ENCODE data around the gene DCANP1.

The DCANP1 gene

GRCh38 chr5:135440916-135441315 lies 6.2 kb downstream of the DCANP1 start:
- no peak for DNase-seq

DNA sequence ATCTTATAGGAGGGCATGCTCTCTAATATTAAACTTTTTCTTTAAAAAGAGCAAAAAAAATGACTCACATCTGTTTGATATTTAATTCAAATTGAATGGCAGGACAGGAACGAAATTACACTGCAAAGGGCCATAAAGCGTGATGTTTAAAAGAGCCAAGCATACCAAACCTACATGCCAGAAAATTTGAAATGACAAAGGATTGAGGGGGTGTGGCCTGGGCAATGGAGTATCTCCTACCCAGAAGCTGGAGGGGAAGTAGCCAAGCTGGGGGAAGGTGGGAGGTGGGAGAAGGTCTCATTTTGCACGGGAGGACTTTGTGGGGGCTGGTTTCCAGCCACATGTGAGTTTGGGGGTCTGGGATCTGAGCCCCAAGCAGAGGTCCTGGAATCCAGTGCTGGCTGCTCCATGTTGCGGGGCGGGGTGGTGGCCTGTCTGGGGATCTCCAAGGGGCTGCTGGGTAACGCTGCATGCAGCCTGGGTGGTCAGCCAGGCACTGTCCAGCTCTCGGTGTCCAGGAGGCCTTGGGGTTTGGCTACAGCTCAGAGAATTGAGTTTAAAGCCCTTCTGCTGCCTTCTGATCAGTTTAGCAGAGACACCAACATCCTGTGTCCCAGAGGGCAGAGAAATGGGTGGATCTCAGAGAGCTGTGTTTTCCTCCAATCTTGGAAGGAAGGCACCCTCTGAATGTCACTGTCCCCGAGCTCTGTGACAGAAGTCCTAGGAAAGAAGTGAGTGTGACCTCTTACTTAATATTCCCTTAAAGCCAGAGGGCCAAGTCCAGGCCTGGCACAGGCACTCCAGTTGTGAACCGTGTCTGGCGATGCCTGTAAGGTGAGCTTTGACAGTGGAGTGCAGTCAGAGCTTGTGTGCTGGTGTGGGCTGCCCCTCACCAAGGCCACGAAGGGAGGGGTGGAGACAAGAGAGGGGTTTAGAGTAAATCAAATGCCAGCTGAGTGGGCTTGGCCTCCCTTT lies 7.6 kb downstream of the DCANP1 start:
- DNase-seq, result no peak

DNA sequence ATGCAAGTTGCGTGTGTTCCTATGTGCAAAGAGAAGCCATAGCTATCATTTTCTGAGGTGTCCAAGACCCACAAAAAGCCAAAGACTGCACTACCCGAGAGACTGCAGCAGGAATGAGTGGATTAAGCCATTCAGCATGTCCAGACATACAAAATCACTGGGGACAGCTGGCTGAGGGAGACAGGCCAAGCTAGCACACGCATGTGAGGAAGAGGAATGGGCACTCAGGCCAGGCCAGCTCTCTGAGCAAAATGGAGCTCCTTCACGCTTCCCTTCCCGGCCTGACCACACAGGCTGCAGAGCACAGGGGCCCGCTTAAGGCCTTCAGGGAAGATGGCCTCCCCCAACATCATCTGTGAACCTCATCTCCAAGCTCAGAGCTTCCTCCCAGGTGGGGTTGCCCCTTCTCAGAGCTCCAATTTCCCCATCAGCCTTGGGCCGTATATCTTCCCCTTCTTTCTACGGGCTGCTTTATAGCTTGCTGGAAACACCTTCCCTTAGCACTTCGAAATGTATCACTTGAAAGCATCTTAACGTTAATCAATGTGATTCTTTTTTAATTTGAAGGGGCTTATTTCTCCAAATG lies 8.4 kb downstream of the DCANP1 start:
- DNase-seq, result no peak

- DNase-seq, result no peak
Observed at GRCh38 chr5:135437796-135438560, 9.2 kb downstream of the DCANP1 start.

- no peak for DNase-seq
Observed at GRCh38 chr5:135437422-135437795, 9.7 kb downstream of the DCANP1 start.

DNA sequence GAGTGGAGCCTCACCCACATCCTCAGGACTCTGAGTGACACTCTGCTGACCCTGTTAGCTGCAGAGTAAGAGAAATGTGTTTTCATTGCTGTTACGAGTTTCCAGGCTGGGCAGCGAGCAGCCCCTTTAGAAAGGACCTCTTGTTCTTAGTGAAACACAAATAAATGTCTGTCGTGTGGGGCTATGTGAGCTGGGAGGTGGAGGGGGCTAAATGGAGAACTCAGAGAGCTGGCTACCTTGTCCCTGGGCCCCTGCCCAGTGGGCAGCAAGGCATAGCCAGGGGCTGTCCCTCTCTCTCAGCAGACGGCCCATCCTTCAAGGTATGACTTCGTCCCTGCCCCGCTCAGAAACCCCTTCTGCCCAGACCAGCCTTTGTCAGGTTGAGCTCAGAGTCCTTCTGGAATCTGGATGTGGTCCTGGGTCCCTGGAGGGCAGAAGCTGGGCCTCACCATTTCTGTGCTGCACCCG lies 10.2 kb downstream of the DCANP1 start:
- DNase-seq, result no peak

DNA sequence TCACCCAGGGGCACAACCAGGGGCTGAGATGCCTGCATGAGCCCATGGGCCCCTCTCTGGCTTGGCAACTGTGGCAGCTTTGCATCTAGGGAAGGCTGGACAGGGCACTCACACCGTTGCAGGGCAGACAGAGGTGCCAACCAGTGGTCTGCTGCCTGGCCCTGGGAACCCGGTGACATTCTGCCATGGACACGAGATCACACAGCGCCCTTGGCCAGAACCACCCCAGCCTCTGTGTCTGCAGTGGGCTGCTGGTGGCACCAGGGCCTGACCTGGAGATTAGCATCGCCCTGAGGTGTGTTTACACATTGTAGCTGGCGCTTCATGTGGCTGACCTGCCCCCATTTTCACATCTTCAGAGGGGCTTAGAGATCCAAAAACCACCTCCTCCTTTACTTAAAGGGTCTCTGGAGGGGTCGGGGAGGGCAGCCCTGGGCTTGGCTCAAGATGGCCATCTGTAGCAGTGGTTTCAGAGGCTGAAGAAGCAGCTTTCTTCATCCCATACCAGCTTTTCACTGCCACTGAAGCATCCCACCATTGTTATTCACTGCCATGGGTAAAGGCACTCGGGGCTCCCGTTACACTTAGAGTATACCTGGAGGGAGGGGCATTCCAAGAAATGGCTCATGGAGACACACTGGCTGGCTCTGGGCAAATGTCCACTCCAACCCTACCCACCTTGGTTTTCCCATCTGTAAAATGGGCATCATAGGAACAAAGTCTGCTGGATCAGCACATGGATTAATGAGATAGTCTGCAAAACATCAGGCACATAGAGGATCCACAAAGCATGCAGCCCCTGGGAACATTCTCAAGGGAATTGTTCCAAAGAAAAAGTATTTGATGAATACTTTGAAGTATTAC lies 11.4 kb downstream of the DCANP1 start:
- DNase-seq, result no peak

- no peak for DNase-seq
Observed at GRCh38 chr5:135434591-135435466, 12.3 kb downstream of the DCANP1 start.

GRCh38 chr5:135433681-135434426 lies 13.3 kb downstream of the DCANP1 start:
- no peak for DNase-seq

DNA sequence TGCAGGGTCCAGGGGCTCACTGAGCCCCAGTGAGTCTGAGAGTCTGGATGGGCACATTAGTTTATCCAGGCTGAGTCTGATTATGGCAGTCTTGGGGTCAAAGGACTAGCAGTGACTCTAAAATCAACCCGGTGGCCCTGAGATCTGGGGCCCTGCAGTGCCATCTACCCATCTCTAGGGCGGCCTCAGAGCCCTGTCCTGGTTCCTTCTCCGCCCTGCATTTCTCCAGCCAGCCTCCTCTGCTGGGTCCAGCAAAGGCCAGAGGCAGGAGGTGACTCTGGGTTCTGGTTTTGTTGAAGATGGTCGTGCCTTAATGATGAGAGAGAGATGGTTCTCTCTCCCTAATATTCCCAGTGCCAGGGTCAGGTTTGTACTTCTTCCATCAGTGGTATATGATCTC lies 15.0 kb downstream of the DCANP1 start:
- no peak for DNase-seq

DNA sequence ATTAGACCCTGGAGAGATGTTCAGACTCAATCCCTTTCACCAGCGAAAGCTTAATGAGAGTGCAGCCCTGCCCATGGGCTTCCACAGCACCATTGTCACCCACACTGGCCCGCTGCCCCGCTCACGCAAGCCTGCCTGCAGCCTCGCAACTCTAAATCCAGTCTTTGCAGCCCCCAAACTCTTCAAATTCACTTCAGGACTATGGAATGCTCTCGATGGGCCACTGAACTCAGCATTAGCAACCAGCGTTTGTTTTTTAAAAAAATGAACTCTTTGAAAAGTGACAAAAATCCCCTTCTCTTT lies 17.1 kb downstream of the DCANP1 start:
- DNase-seq, result no peak

- DNase-seq, result no peak
Observed at GRCh38 chr5:135429301-135430134, 17.6 kb downstream of the DCANP1 start.

DNA sequence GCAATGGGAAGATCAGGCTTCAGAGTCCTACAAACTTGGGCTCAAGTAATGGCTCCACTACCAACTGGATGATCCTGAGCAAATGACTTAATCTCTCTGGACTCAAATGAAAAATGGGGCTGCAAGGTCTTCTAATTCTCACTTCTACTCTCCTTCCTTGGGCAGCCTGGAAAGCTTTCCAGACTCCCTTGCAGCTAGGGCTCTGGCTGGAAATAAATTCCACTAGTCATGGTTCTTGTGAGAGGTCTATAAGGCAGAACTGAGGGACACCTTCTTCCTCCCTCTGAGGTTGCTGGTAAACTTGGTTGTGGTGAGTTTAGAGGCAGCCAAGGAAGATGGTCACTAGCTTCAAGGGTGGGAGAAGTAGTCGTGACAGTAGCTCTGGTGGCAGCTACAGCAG lies 18.6 kb downstream of the DCANP1 start:
- DNase-seq, result no peak

- DNase-seq, result no peak
Observed at GRCh38 chr5:135426102-135427082, 20.8 kb downstream of the DCANP1 start.

DNA sequence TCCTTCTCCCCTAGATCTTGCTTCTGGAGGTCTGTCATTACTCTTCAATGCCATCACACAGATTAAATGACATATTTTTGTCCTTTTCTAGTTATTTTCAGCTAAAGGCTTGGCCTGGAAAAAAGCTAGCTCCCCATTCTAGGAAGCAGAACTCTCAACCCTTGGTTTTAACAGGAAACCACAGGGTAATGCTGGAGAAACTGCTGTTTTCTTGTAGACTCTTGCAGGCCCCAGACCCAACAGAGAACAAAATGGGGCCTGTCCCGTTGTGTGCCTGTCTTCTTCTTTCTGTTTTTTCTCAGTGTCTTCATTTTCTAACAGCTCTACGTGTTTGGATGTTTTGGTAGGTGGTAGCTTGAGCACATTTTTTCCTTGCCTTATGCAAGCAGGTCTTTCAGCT lies 21.5 kb downstream of the DCANP1 start:
- DNase-seq, result no peak

DNA sequence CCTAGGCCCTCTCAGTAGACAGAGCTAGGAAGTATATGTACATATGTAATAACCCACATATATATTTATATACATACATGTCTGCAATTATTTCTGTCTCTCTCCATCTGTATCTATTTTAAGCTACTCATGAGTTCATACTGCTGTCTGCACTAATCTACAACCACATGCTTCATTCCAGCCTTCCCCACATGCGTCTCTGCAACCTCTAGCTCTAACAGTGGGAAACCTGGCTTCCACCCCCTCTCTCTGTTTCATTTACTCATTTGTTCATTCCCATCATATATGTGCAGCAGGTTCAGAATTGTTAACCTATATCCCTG lies 23.3 kb downstream of the DCANP1 start:
- DNase-seq, result no peak

DNA sequence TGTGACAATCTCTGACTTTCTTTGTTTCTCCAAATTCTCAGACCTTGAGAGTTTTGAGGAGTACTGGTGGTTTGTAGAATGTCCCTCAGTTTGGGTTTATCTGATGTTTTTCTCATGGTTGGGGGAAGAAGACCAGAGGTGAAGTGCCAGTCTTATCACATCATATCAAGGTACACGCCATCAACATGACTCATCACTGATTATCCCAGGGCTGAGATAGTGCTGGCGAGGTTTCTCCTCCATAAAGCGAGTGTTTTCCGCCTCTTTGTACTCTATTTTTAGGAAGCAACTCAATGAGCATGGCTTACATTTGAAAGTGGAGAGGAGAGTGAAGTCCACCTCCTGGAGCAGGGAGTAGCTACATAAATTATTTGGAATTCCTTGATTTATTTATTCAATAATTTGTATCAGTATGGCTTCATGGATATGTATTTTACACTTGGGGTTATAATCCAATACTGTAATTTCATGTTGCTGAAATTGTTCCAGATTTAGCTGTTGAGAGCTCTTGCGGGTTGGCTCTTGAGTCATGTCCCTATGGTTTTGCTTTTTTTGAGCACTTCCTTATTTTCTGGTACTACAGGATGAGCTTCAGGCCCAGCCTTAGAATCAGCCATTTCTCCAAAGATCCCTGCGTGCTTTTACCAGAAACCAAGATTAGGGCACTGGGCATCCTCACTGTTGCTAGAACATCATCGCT lies 23.9 kb downstream of the DCANP1 start:
- DNase-seq, result no peak

DNA sequence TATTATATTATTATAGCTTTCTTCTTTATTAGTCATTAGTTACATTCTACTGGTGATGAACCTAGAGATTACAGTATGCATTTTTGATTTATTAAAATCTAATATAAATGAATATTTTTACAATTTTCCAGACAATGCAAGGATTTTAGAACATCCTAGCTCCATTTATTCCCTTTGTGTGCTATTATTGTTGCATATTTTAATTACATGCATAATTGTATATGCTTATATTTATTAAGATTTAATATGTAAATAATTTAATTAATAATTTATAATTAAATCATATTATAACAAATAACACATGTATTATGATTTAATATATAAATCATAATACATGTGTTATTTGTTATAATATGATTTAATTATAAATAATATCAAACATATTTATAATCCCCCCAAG lies 24.7 kb downstream of the DCANP1 start:
- no peak for DNase-seq
